K562 (cell line): Measurements from ENCODE around the gene DHRS4L2. TPM values are rescaled to one million over a fixed set of nuclear protein-coding genes. Genes with fewer than 3 reads are reported as not detected.

Experiments
- ATAC-seq: fragments of 200-7000 bp; cut with Tn5 transposase; 3 replicates; pipeline ENCODE4 v1.9.1; 2020; ENCODE audit warnings: moderate library complexity
- BruUV-seq: library from RNA; stranded (reverse); fragments of 400-500 nt; replicated peaks from 2 replicates; lab custom pipeline; 2021; lab: Mats Ljungman, UMichigan
- CTCF ChIA-PET: fragments of 300-600 bp; formaldehyde crosslinking; extraction: SDS; loops from one replicate; lab custom pipeline; 2021; ENCODE audit warnings: low intra/inter-chr PET ratio; lab: Yijun Ruan, JAX
- POLR2A ChIA-PET: fragments of 300-600, 350-650 bp; sonication (Branson Sonifier 250); formaldehyde crosslinking; extraction: SDS; loops from one replicate; lab custom pipeline; 2021; ENCODE audit warnings: antibody characterized with exemption, inconsistent platforms; lab: Yijun Ruan, JAX
- DNase-seq, 4 experiments: peaks; one replicate each; pipeline versions ENCODE4 v3.0.0 to v3.0.0-alpha.2; 2011 to 2018; ENCODE audit warnings: low spot score in 3 of 4, mixed read lengths in 3 of 4; ENCODE audit errors: extremely low read depth in 1 of 4
- FAIRE-seq: peaks from 2 replicates; lab custom pipeline; 2011; peaks lifted over from hg19 to GRCh38; lab: Jason Lieb, UNC
- H2AFZ ChIP-seq: 2 replicates; pipeline ENCODE4 v1.6.0; 2011; ENCODE audit warnings: low read depth, low read length, control low read depth, inconsistent platforms
- H3K27ac ChIP-seq: fragments of 200-600 bp; 3 replicates; pipeline ENCODE4 v1.8.0; 2011; ENCODE audit warnings: low read depth, mild to moderate bottlenecking, control low read depth, inconsistent platforms, low read length, moderate library complexity, mixed read lengths; ENCODE audit errors: extremely low read depth
- H3K27me3 ChIP-seq, 2 experiments: fragments of 300-600 bp in 1 of 2; 2 replicates in 1 of 2; 3 replicates in 1 of 2; pipeline versions ENCODE4 v1.6.0 to v1.8.0; 2011; ENCODE audit warnings: inconsistent platforms in 2 of 2, low read length in 2 of 2, mild to moderate bottlenecking in 1 of 2, mixed read lengths in 1 of 2, moderate library complexity in 1 of 2; ENCODE audit not compliant: control insufficient read depth in 2 of 2, insufficient read depth in 2 of 2
- H3K36me3 ChIP-seq: fragments of 300-600 bp; 3 replicates; pipeline ENCODE4 v1.8.0; 2011; ENCODE audit warnings: mild to moderate bottlenecking, low read length, inconsistent platforms; ENCODE audit not compliant: control insufficient read depth, insufficient read depth
- H3K4me1 ChIP-seq, 2 experiments: fragments of 200-600 bp in 1 of 2; replicated peaks in 1 of 2; 2 replicates in 1 of 2; 3 replicates in 1 of 2; pipeline versions ENCODE4 v1.5.1 to v1.8.0; 2011; ENCODE audit warnings: inconsistent platforms in 2 of 2, low read length in 2 of 2, mild to moderate bottlenecking in 1 of 2, mixed read lengths in 1 of 2, moderate library complexity in 1 of 2; ENCODE audit not compliant: control insufficient read depth in 2 of 2, insufficient read depth in 2 of 2
- H3K4me2 ChIP-seq: 2 replicates; pipeline ENCODE4 v1.6.1; 2011; ENCODE audit warnings: low read length, control low read depth, inconsistent platforms, mixed read lengths; ENCODE audit not compliant: insufficient read depth
- H3K4me3 ChIP-seq: fragments of 200-600 bp; sonication (generic), shearing (Covaris generic); 2 replicates; pipeline ENCODE4 v1.5.1; 2016; ENCODE audit warnings: control low read depth, inconsistent platforms
- H3K79me2 ChIP-seq: fragments of 200-600 bp; 3 replicates; pipeline ENCODE4 v1.8.0; 2011; ENCODE audit warnings: low read length, inconsistent platforms; ENCODE audit not compliant: control insufficient read depth, insufficient read depth
- H3K9ac ChIP-seq, 2 experiments: 2 replicates each; pipeline versions ENCODE4 v1.6.0 to v1.6.1; 2011; ENCODE audit warnings: low read depth in 2 of 2, low read length in 2 of 2, control low read depth in 1 of 2, inconsistent platforms in 1 of 2, mild to moderate bottlenecking in 1 of 2, mixed read lengths in 1 of 2; ENCODE audit not compliant: insufficient read depth in 1 of 2
- H3K9me1 ChIP-seq: one replicate; pipeline ENCODE4 v1.6.0; 2011; ENCODE audit warnings: inconsistent platforms, mild to moderate bottlenecking, low read length, moderate library complexity; ENCODE audit not compliant: control insufficient read depth, insufficient read depth
- H3K9me3 ChIP-seq: replicated peaks from 2 replicates; pipeline ENCODE4 v1.5.1; 2011; ENCODE audit warnings: low read depth, low read length, inconsistent platforms; ENCODE audit not compliant: control insufficient read depth, insufficient read depth
- H4K20me1 ChIP-seq: replicated peaks from 2 replicates; pipeline ENCODE4 v1.6.1; 2011; ENCODE audit warnings: low read length, inconsistent platforms, mixed read lengths; ENCODE audit not compliant: control insufficient read depth, insufficient read depth
- ATF3 ChIP-seq, 2 experiments: fragments of 450-650 bp in 1 of 2; sonication (generic) in 1 of 2; formaldehyde crosslinking in 1 of 2; IDR thresholded peaks in 1 of 2; conservative IDR thresholded peaks in 1 of 2; 2 replicates each; pipeline versions ENCODE4 v1.6.1 to v1.8.1; 2016 to 2023; ENCODE audit warnings: mild to moderate bottlenecking in 2 of 2, moderate library complexity in 2 of 2, inconsistent platforms in 1 of 2, missing genetic modification reagents in 1 of 2
- C11orf30 ChIP-seq: fragments of 450-650 bp; IDR thresholded peaks from 2 replicates; pipeline ENCODE4 v1.6.1; 2016; ENCODE audit warnings: low read depth, mild to moderate bottlenecking
- CBFA2T2 ChIP-seq: fragments of 450-650 bp; conservative IDR thresholded peaks from 2 replicates; pipeline ENCODE4 v1.6.1; 2017; ENCODE audit warnings: mild to moderate bottlenecking
- CHD2 ChIP-seq: IDR thresholded peaks from 2 replicates; pipeline ENCODE4 v1.6.1; 2011; ENCODE audit warnings: low read depth, low read length
- FOSL1 ChIP-seq: fragments of 200-800 bp; sonication (Bioruptor generic); conservative IDR thresholded peaks from 2 replicates; pipeline ENCODE4 v1.6.1; 2016; ENCODE audit warnings: missing genetic modification characterization, missing compliant biosample characterization
- FOXA1 ChIP-seq: fragments of 450-650 bp; IDR thresholded peaks from 2 replicates; pipeline ENCODE4 v1.6.1; 2016; ENCODE audit warnings: mild to moderate bottlenecking, borderline replicate concordance
- HDAC6 ChIP-seq: IDR thresholded peaks from 2 replicates; pipeline ENCODE4 v1.6.1; 2012; ENCODE audit warnings: low read depth, mild to moderate bottlenecking, control low read depth, inconsistent platforms, low read length, moderate library complexity
- HMG20B ChIP-seq: fragments of 250-450 bp; sonication (Bioruptor Pico); IDR thresholded peaks from 2 replicates; pipeline ENCODE4 v1.5.0; 2021; ENCODE audit warnings: mild to moderate bottlenecking
- HNRNPH1 ChIP-seq: fragments of 200-400 bp; formaldehyde crosslinking; optimal IDR thresholded peaks from 2 replicates; pipeline ENCODE3; 2017; ENCODE audit warnings: low read depth, mild to moderate bottlenecking, low read length, moderate library complexity
- HNRNPUL1 ChIP-seq: fragments of 200-400 bp; formaldehyde crosslinking; IDR thresholded peaks from 2 replicates; pipeline ENCODE4 v1.6.1; 2017; ENCODE audit warnings: low read length
- MAFG ChIP-seq: fragments of 450-650 bp; conservative IDR thresholded peaks from 2 replicates; pipeline ENCODE4 v1.6.1; 2016; ENCODE audit warnings: missing genetic modification characterization, missing compliant biosample characterization
- MEF2A ChIP-seq: IDR thresholded peaks from 2 replicates; pipeline ENCODE4 v1.6.1; 2011; ENCODE audit warnings: low read depth, mild to moderate bottlenecking, low read length, moderate library complexity; ENCODE audit not compliant: control insufficient read depth
- PCBP2 ChIP-seq: fragments of 200-400 bp; formaldehyde crosslinking; IDR thresholded peaks from 2 replicates; pipeline ENCODE4 v1.6.1; 2018; ENCODE audit warnings: low read length, low read depth, mild to moderate bottlenecking, moderate library complexity; ENCODE audit not compliant: poor library complexity, severe bottlenecking
- PHB ChIP-seq: fragments of 250-450 bp; sonication (Bioruptor Pico); IDR thresholded peaks from 2 replicates; pipeline ENCODE4 v1.5.0; 2021
- SMARCA4 ChIP-seq: fragments of 450-650 bp; IDR thresholded peaks from 2 replicates; pipeline ENCODE4 v1.6.1; 2016
- SOX6 ChIP-seq: fragments of 450-650 bp; IDR thresholded peaks from 2 replicates; pipeline ENCODE4 v1.6.1; 2014; ENCODE audit warnings: mild to moderate bottlenecking
- SP2 ChIP-seq: IDR thresholded peaks from 2 replicates; pipeline ENCODE4 v1.6.1; 2011; ENCODE audit warnings: mild to moderate bottlenecking, low read depth, low read length, moderate library complexity; ENCODE audit not compliant: poor library complexity, severe bottlenecking; ENCODE audit errors: extremely low read depth
- SRSF9 ChIP-seq: fragments of 200-400 bp; formaldehyde crosslinking; IDR thresholded peaks from 2 replicates; pipeline ENCODE4 v1.6.1; 2017; ENCODE audit warnings: low read depth, low read length, borderline replicate concordance
- THRAP3 ChIP-seq: fragments of 450-650 bp; IDR thresholded peaks from 2 replicates; pipeline ENCODE4 v1.6.1; 2016; ENCODE audit warnings: mild to moderate bottlenecking, inconsistent platforms, borderline replicate concordance
- ZNF232 ChIP-seq: sonication (generic); formaldehyde crosslinking; IDR thresholded peaks from 2 replicates; pipeline ENCODE4 v1.8.0; 2022; ENCODE audit warnings: mild to moderate bottlenecking, missing genetic modification reagents
- ZNF707 ChIP-seq: fragments of 250-450 bp; sonication (Bioruptor Pico); conservative IDR thresholded peaks from 2 replicates; pipeline ENCODE4 v1.8.0; 2022; ENCODE audit warnings: inconsistent platforms, mild to moderate bottlenecking, moderate library complexity
- ZNF780A ChIP-seq: fragments of 250-450 bp; sonication (Bioruptor Pico); IDR thresholded peaks from 2 replicates; pipeline ENCODE4 v1.5.0; 2021; ENCODE audit warnings: mild to moderate bottlenecking
- WGBS: fragments of 100-300 bp; shearing (Covaris generic); methylation state at CpG from one replicate; pipeline ENCODE4 v1.1.6; 2016; ENCODE audit warnings: low coverage, mixed read lengths; ENCODE audit not compliant: insufficient coverage; ENCODE audit errors: missing lambda C conversion rate; 5-methylcytosine and 5-hydroxymethylcytosine counted together
- in situ Hi-C: fragments of 300-500 bp; cut with MboI; formaldehyde crosslinking; loops from 4 replicates; pipeline ENCODE4 v1.15.0; 2018; ENCODE audit warnings: inconsistent platforms, mixed read lengths
- intact Hi-C: fragments of 100-400 bp; cut with micrococcal nuclease; formaldehyde crosslinking; loops from 2 replicates; pipeline ENCODE4 v1.14.2; 2022
- polyA plus RNA-seq, 8 experiments: library from polyadenylated mRNA; depleted of rRNA in 4 of 8; stranded (reverse) in 5 of 8; unstranded in 3 of 8; fragments of >200 nt; fragmentation: Nextera tagmentation in 2 of 8; fragmentation: Illumina TruSeq in 1 of 8; extraction: Ambion mirVana in 2 of 8; extraction: Trizol in 1 of 8; gene quantifications; 2 replicates each; pipeline versions ENCODE4 v1.2.1 to v1.2.3, GENCODE V29; 2011 to 2014; ENCODE audit warnings: inconsistent platforms in 1 of 8, missing spikeins in 1 of 8
- total RNA-seq, 7 experiments: library from RNA; depleted of rRNA in 6 of 7; stranded (reverse); fragments of >200 nt in 6 of 7; fragmentation: Illumina TruSeq in 2 of 7; extraction: Trizol in 2 of 7; gene quantifications; 2 replicates each; pipeline versions ENCODE4 v1.2.1 to v1.2.3, GENCODE V29; 2011 to 2021; ENCODE audit warnings: low replicate concordance in 1 of 7
- TF ChIP-seq, protein P1 (sequence below): sonication (generic); formaldehyde crosslinking; IDR thresholded peaks from 2 replicates; pipeline ENCODE4 v1.9.0; 2022; ENCODE audit warnings: mild to moderate bottlenecking, missing genetic modification reagents

Gene DHRS4L2
- total and polyA plus RNA-seq, 9 of the 15 experiments (the other 6 are each of a cell fraction or from before 2014, with no cell fraction given), result 2.3 to 13.7 (median 8.1) TPM

DNA sequence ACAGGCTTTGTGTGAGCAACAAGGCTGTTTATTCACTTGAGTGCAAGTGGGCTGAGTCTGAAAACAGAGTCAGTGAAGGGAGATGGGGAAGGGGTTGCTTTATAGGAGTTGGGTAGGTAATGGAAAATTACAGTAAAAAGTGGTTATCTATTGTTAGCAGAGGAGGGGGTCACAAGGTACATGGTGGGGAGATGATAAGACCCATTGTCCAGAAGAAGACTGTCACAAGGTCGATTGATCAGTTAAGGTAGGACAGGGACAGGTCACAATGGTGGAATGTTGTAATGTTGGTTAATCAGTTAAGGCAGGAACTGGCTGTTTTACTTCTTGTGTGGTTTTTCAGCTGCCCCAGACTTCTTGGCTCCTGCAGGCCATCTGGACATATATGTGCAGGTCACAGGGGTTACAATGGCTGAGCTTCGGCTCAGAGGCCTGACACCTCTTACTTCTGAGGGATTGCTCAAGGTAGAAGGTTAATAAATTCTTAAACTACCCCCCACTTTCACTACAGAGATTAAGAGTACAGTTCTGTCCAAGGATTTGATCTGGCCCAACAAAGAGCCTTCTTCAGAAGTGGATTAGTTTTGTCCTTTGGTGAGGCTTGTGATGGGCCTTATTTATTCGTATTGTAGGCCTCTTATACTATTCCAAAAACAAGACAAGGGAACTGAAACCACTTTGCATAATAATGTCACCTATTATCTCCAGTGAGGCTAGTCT is 49.0 kb upstream of the DHRS4L2 start:
- Histone ChIP-seq H3K9me3 (no peaks in the 10 kb centered on the region), H3K4me1 (peaks cover 4 to 45% of the 10 kb centered on the region in 2 experiments; a peak in 3 of 5 replicates), H3K36me3 (0 out of 3 replicates have a peak, but pooled peaks cover 9% of the 10 kb centered on the region), H3K9ac (no peak overlapping the region), H3K79me2 (no peaks in the 10 kb centered on the region; the same call in 2 of the 3 replicates), H3K9me1 (no peaks in the 10 kb centered on the region), H3K4me3 (no peak overlapping the region), H2AFZ (no peak overlapping the region), H3K27ac (peak overlapping the region; percentile 61), H3K4me2 (0 out of 2 replicates have a peak overlapping the region, but pooled peaks have one; percentile 15), H3K27me3 (no peaks in the 10 kb centered on the region), H4K20me1 (no peaks in the 10 kb centered on the region)
- TSS peak; percentile 68 for BruUV-seq
- 26% methylated on average over 3 of the region's 3 CpGs for WGBS
- intact Hi-C loops, result no loop called here
- peak in 1 of 4 experiments; percentile 53 for DNase-seq
- in situ Hi-C loops, result no loop called here
- ATAC-seq, result peak; percentile 27
- ChIA-PET POLR2A (no interaction called here), CTCF (no interaction called here)
- FAIRE-seq, result peak; percentile 48
- no peak for TF ChIP-seq HNRNPUL1
- no peak for TF ChIP-seq HMG20B (CRISPR knock-in tag)
- peak; percentile 80; the same call in 1 of the 2 replicates for TF ChIP-seq ZNF780A (CRISPR knock-in tag)
- no peak for TF ChIP-seq HNRNPH1
- peak; percentile 85 for TF ChIP-seq SOX6
- TF ChIP-seq PHB (CRISPR knock-in tag), result no peak
- no peak for TF ChIP-seq FOSL1 (tag)
- TF ChIP-seq MEF2A, result no peak
- TF ChIP-seq SP2, result no peak
- no peak for TF ChIP-seq FOXA1
- no peak for TF ChIP-seq PCBP2
- TF ChIP-seq ATF3 (IDR thresholded peaks at IDR 0.05), result no peak
- TF ChIP-seq ATF3 (CRISPR knock-in tag; conservative IDR thresholded peaks at IDR 0.05), result no peak
- peak; percentile 80 for TF ChIP-seq ZNF707 (CRISPR knock-in tag)
- no peak for TF ChIP-seq C11orf30
- TF ChIP-seq, protein P1, sequence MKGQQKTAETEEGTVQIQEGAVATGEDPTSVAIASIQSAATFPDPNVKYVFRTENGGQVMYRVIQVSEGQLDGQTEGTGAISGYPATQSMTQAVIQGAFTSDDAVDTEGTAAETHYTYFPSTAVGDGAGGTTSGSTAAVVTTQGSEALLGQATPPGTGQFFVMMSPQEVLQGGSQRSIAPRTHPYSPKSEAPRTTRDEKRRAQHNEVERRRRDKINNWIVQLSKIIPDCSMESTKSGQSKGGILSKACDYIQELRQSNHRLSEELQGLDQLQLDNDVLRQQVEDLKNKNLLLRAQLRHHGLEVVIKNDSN (CRISPR knock-in tag), result no peak
- no peak for TF ChIP-seq SRSF9
- peak; percentile 48 for TF ChIP-seq CBFA2T2
- no peak for TF ChIP-seq CHD2
- no peak for TF ChIP-seq HDAC6
- TF ChIP-seq MAFG (tag), result no peak
- TF ChIP-seq ZNF232 (CRISPR knock-in tag), result no peak
- no peak for TF ChIP-seq SMARCA4
- TF ChIP-seq THRAP3, result no peak
